ENCODE measurements around the gene RALGPS1.
A peak's percentile ranks its signal among the peaks of the same experiment; 100 is the strongest.

RALGPS1 gene

DNA sequence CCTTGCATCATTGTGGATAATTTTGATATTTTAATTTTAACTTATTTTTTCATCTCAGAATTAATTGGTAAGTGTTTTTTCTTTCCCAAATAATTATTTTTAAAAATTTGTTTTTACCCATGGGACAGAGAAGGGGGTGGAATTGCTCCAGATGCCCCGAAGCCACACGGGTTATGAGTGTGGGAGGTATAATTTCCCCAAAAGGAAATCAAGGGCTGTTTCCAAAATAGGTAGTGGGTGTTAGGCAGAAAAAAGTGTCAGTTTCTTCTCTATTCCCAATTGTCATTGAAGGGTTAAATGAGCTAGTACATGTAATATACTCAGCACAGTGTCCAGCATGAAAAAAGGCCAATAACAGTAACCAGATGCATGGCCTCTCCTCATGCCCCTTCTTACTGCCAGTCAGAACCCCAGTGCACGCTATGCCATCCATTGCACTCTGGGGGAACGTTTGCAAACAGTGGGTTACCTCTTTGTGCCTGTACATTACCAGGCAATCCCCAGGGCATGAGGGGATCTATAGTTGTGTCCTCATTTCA, 244.3 kb downstream of the RALGPS1 start:
- no peaks in the 10 kb centered on the region for H3K36me3 ChIP-seq (ENCODE audit: control insufficient read depth, insufficient read depth, low read length)
- H3K4me3 ChIP-seq (ENCODE audit: low read length), result no peak overlapping the region
- H3K9ac ChIP-seq (ENCODE audit: low read length), result no peak overlapping the region
- H3K4me1 ChIP-seq (ENCODE audit: control insufficient read depth, insufficient read depth, low read length), result peaks cover 40% of the 10 kb centered on the region
- no peak overlapping the region for H3K27ac ChIP-seq (ENCODE audit: low read depth, low read length)
- H3K27me3 ChIP-seq (ENCODE audit: control insufficient read depth, insufficient read depth, low read length), result no peaks in the 10 kb centered on the region

DNA sequence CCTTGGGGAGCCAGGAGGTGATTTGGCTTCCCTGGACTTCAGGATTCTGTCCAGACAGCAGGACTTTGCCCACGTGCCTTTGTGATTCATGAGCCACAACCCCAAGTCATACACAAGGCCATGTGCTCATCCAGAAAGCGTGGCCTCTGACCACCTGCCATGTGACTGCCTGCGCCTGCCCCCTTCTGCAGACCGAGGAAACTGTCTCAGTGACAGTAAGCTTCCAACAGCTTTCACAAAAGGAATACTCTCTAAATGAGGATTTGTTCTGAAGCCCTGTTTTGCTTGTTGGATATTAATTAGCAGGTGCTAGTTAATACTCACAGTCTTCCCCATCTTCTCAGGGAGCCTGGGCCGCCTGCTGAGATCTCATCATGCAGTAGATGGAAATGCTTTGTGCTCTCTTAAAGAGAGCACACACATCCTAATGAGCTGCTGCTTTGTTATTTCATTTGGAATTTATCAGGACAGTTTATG, 244.8 kb downstream of the RALGPS1 start:
- Histone ChIP-seq H3K27ac (ENCODE audit: low read depth, low read length) (peak overlapping the region; percentile 34), H3K36me3 (ENCODE audit: control insufficient read depth, insufficient read depth, low read length) (no peaks in the 10 kb centered on the region), H3K27me3 (ENCODE audit: control insufficient read depth, insufficient read depth, low read length) (no peaks in the 10 kb centered on the region), H3K9ac (ENCODE audit: low read length) (no peak overlapping the region), H3K4me1 (ENCODE audit: control insufficient read depth, insufficient read depth, low read length) (peaks cover 35% of the 10 kb centered on the region), H3K4me3 (ENCODE audit: low read length) (no peak overlapping the region)

DNA sequence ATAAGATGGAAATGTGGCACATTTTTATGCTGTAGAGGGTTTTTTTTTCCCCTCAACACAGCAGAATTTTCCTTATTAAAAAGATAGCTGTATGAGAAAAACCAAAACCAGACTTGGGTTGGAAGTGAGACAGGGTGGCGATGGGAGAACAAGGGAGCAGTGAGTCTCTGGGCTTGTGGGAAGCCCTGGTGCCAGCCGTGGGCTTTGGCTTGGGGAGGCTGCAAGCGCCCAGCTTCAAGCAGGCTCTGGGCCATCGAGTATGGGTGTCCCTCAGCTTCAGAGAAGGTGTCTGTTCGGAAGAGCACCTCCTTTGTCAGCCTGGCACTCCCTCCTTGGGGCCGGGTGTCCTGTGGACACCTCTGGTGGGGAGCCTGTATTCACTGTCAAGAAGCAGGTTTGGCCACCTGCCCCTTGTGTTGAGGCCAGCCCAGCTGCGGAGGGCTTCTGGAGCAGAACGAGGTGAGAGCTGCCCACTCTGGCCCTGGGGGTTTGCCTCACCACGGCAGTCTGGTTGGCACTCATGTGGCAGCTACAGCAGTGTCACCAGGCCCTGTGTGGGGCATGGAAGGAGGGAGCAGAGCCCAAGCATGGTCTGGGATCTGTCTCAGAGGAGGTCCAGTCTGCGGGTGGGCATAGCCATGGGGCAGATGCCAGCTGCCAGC, 245.5 kb downstream of the RALGPS1 start:
- Histone ChIP-seq H3K27ac (ENCODE audit: low read depth, low read length) (peak overlapping the region; percentile 34), H3K36me3 (ENCODE audit: control insufficient read depth, insufficient read depth, low read length) (no peaks in the 10 kb centered on the region), H3K27me3 (ENCODE audit: control insufficient read depth, insufficient read depth, low read length) (no peaks in the 10 kb centered on the region), H3K9ac (ENCODE audit: low read length) (no peak overlapping the region), H3K4me3 (ENCODE audit: low read length) (no peak overlapping the region), H3K4me1 (ENCODE audit: control insufficient read depth, insufficient read depth, low read length) (peaks cover 31% of the 10 kb centered on the region)

DNA sequence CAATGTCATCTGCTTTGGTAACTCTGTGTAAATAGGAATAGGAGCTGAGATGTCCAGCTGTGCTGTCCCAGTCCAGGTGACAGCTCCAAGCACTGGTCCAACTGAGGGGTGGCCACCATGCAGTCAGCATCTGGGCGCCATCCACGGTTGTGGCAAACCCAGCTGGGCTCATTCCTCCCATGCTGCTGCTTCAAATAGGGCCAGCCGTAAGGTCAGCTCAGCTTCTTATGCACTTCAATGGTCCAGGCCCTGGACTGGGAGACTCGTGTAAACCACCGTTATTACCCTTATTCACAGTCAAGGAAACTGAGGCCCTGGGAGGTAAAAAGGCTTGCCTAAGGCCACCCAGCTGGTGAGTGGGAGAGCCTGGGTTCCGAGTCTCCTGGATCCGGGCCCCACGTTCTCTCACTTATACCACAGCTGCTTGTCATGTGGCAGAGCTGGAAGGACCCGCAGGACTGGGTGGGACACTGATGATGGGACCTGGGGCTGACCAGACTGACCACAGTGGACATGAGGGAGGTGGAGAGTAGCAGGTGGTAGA, 246.6 kb downstream of the RALGPS1 start:
- peaks cover 25% of the 10 kb centered on the region for H3K4me1 ChIP-seq (ENCODE audit: control insufficient read depth, insufficient read depth, low read length)
- H3K27ac ChIP-seq (ENCODE audit: low read depth, low read length), result no peak overlapping the region
- no peaks in the 10 kb centered on the region for H3K36me3 ChIP-seq (ENCODE audit: control insufficient read depth, insufficient read depth, low read length)
- H3K9ac ChIP-seq (ENCODE audit: low read length), result no peak overlapping the region
- no peaks in the 10 kb centered on the region for H3K27me3 ChIP-seq (ENCODE audit: control insufficient read depth, insufficient read depth, low read length)
- H3K4me3 ChIP-seq (ENCODE audit: low read length), result no peak overlapping the region

DNA sequence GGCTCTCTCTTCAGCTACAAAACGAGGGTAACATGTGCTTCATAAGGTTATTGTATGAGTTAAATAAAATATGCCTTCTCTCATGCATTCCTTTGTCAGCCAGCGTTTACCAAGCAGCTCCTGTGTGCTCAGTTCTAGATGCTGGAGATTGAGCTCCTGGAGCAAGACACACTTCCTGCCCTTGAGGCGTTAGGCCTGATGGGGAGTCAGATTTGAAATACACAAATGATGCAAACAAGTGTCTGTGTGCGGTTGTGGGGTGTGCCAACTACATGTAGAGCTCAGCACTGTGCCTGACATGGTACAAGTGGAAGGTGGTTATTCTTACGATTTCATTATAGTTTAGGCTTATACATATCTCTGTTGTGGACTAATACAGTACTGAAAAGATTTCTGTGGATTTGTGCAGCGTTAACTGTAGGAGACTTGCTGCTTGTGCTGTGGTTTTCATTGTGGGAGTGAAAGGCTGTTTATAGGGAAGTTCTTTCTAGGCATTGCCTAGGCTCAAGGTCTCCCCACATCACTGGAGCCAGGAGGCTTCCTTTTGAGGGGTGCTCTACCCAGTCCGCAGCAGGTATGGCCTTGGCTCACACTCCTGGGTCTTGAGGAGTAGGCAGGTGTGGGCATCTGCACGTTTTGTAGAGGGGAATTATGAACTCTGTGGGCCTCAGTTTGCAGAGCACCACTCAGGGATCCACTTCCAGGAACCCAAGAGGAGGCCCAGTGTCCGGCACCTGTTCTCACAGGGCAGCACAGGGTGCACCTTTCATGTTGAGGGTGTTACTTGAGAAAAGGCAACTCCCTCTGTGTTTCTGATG, 247.7 kb downstream of the RALGPS1 start:
- Histone ChIP-seq H3K27ac (ENCODE audit: low read depth, low read length) (no peak overlapping the region), H3K4me1 (ENCODE audit: control insufficient read depth, insufficient read depth, low read length) (peaks cover 25% of the 10 kb centered on the region), H3K9ac (ENCODE audit: low read length) (no peak overlapping the region), H3K36me3 (ENCODE audit: control insufficient read depth, insufficient read depth, low read length) (no peaks in the 10 kb centered on the region), H3K4me3 (ENCODE audit: low read length) (no peak overlapping the region), H3K27me3 (ENCODE audit: control insufficient read depth, insufficient read depth, low read length) (no peaks in the 10 kb centered on the region)

DNA sequence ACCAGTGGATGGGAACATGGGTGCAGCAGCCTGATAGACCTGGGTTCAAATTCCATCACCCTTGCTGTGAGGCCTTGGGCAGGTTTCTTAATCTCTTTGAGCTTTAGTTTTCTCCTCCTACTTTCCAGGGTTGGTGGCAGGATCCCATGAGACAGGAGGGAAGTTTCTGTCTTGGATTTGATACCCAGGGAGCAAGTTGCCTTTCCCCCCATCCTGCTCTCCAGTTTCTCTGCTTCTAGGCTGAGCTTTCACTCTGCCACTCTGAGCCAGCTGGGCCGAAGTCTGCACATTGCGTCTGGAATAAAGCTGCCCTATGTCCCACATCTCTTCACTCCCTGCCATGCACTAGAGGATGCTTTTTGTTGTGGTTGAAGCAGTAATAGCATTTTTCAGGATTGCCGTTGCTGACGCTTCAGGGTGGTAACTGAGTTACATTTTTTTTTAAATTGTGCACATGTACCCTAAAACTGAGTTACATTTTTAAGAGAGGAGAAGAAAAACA, 248.3 kb downstream of the RALGPS1 start:
- no peak overlapping the region for H3K9ac ChIP-seq (ENCODE audit: low read length)
- no peak overlapping the region for H3K27ac ChIP-seq (ENCODE audit: low read depth, low read length)

DNA sequence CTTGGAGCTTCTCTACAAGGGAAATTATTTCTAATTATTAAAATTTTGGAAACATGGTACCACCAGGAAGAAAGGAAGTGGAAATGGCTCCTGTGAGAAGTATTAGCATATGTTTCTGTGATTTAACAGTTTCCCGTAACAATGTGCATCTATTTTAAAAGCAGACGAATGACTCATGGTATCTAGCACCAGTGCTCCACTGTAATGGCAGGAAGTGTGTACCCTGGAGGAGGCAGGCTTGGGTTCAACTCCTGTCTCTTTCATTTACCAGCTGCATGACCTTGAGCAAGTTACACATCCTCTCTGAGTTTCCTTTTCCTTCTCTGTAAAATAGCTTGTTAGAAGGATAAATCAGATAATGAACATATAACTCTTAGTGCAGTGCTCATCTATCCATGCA, 248.8 kb downstream of the RALGPS1 start:
- Histone ChIP-seq H3K36me3 (ENCODE audit: control insufficient read depth, insufficient read depth, low read length) (no peaks in the 10 kb centered on the region), H3K27ac (ENCODE audit: low read depth, low read length) (no peak overlapping the region), H3K4me1 (ENCODE audit: control insufficient read depth, insufficient read depth, low read length) (peaks cover 25% of the 10 kb centered on the region), H3K9ac (ENCODE audit: low read length) (no peak overlapping the region), H3K4me3 (ENCODE audit: low read length) (no peak overlapping the region), H3K27me3 (ENCODE audit: control insufficient read depth, insufficient read depth, low read length) (no peaks in the 10 kb centered on the region)

More for the DNA sequence above, 248.3 kb downstream of the RALGPS1 start:
- H3K4me1 ChIP-seq (ENCODE audit: control insufficient read depth, insufficient read depth, low read length), result peaks cover 25% of the 10 kb centered on the region
- no peaks in the 10 kb centered on the region for H3K27me3 ChIP-seq (ENCODE audit: control insufficient read depth, insufficient read depth, low read length)
- H3K36me3 ChIP-seq (ENCODE audit: control insufficient read depth, insufficient read depth, low read length), result no peaks in the 10 kb centered on the region
- H3K4me3 ChIP-seq (ENCODE audit: low read length), result no peak overlapping the region

DNA sequence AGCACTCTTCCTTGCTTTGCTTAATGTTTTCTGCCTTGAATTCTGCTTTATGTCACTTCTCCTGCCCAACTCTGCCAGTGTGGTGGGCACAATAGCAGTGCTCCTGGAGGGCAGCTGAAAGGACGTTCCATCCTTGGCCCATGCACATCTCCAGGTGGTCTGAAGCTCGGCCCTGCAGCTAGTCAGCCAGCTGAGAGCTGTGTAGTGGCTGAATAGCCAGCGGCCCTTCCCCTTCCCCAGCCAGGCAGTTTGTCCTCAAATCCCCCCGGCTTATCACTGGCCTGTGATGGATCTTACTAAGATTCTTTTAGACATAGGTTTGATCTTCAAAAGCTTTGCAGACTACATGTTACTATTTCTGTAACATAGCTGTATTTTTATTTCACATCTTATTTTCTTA, 250.5 kb downstream of the RALGPS1 start:
- H3K27me3 ChIP-seq (ENCODE audit: control insufficient read depth, insufficient read depth, low read length), result no peaks in the 10 kb centered on the region
- no peaks in the 10 kb centered on the region for H3K36me3 ChIP-seq (ENCODE audit: control insufficient read depth, insufficient read depth, low read length)
- H3K27ac ChIP-seq (ENCODE audit: low read depth, low read length), result no peak overlapping the region
- H3K9ac ChIP-seq (ENCODE audit: low read length), result no peak overlapping the region
- no peak overlapping the region for H3K4me3 ChIP-seq (ENCODE audit: low read length)
- H3K4me1 ChIP-seq (ENCODE audit: control insufficient read depth, insufficient read depth, low read length), result peaks cover 11% of the 10 kb centered on the region

DNA sequence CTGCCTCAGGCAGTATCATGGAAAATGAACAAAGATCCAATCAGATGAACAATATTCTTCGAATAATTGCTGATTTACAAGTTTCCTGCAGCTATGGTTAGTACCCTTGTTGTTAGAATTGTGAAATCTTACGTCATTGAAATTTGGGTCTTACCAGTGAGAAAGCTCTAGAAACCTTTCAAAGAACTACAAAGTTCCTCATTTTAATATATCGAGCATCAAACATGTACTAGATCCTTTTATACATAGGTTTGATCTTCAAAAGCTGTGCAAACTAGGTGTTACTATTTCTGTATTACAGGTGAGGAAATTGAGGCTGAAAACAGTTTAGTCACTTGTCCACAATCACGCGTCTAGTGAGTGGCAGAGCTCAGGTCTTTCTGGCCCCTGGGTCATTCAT, 251.5 kb downstream of the RALGPS1 start:
- Histone ChIP-seq H3K4me3 (ENCODE audit: low read length) (no peak overlapping the region), H3K27ac (ENCODE audit: low read depth, low read length) (no peak overlapping the region), H3K36me3 (ENCODE audit: control insufficient read depth, insufficient read depth, low read length) (no peaks in the 10 kb centered on the region), H3K4me1 (ENCODE audit: control insufficient read depth, insufficient read depth, low read length) (peaks cover 8% of the 10 kb centered on the region), H3K9ac (ENCODE audit: low read length) (no peak overlapping the region), H3K27me3 (ENCODE audit: control insufficient read depth, insufficient read depth, low read length) (no peaks in the 10 kb centered on the region)

DNA sequence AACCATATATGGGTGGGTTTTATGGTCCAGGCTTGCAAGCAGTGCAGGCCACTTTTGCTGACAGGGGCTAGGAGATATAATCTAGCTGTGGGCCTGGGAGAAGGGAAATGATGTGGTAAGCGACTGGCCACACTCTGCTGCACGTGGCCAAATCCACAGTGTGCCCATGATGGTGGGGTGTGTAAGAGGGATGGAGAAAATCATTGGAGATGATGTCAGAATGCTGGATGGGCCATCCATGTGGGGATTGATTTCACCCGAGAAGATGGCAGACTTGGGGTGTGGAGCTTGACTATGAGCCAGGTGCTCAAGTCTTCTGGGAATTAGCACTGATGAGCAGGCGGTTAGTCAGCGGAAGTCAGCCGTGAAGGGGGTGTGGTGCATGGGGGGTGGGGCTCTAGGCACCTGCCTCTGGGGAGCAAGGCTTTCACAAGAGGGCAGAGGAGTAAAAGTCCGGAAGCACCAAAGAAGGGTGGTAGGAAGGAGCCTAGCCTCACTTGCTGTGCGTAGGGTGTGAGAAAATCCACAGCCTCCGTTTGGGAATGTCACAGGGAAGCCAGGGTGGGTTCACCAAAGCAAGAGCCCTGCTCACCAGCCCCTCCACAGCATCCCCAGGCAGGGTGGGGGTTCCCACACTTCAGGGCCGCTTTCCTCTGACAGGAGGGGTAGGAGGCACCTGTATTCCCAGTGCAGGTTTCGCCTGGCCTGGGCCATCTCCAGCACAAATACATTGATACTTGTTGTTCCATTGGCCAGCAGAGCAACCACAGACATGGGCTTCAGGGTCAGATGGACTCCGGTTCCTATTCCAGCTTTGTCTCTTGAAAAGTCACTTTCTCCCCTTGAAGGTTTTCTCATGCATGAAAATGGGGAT, 252.3 kb downstream of the RALGPS1 start:
- Histone ChIP-seq H3K4me3 (ENCODE audit: low read length) (no peak overlapping the region), H3K4me1 (ENCODE audit: control insufficient read depth, insufficient read depth, low read length) (peaks cover 6% of the 10 kb centered on the region), H3K27ac (ENCODE audit: low read depth, low read length) (no peak overlapping the region), H3K36me3 (ENCODE audit: control insufficient read depth, insufficient read depth, low read length) (no peaks in the 10 kb centered on the region), H3K9ac (ENCODE audit: low read length) (no peak overlapping the region), H3K27me3 (ENCODE audit: control insufficient read depth, insufficient read depth, low read length) (no peaks in the 10 kb centered on the region)

DNA sequence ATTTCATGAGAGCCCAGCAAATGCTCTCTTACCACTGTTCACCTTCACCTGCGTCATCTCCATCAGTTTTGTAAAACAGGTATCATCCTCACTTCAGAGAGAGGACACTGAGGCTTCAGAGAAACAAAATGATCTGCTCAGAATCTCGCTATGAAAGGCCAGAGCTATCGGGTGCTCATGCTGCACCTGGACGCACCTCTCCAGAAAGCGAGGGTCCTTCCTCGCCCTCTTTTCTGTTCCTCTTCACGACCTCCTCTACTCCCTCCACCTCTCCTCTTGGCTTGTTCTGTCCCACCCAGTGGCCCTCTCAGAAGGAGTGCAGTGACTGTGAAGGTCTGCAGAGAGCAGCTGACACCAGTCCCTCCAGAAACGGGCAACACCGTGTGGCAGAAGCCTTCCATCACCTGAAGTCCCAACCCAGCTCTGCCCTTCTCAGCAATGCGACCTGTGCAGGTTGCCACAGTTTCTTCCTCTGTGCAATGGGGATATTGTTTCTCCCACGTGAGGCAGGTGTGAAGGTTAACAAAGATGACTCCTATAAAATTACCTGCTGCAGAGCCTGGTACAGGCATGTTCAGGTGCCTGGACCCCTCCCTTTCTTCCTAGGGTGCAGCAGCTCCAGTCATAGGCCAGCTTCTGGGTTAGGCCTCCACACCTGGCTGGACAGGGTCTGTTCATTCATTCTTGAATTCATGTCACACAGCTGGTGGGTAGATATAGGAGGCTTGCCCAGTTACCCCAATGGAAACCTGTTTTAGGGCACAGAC, 253.2 kb downstream of the RALGPS1 start:
- H3K9ac ChIP-seq (ENCODE audit: low read length), result no peak overlapping the region
- no peak overlapping the region for H3K4me3 ChIP-seq (ENCODE audit: low read length)
- H3K4me1 ChIP-seq (ENCODE audit: control insufficient read depth, insufficient read depth, low read length), result peaks cover 6% of the 10 kb centered on the region
- no peaks in the 10 kb centered on the region for H3K27me3 ChIP-seq (ENCODE audit: control insufficient read depth, insufficient read depth, low read length)
- no peaks in the 10 kb centered on the region for H3K36me3 ChIP-seq (ENCODE audit: control insufficient read depth, insufficient read depth, low read length)
- H3K27ac ChIP-seq (ENCODE audit: low read depth, low read length), result no peak overlapping the region
